ENCODE results near the gene BCL11B. TPM values are rescaled to one million over a fixed set of nuclear protein-coding genes. Genes with fewer than 3 reads are reported as not detected.

The BCL11B gene
- total and polyA plus RNA-seq, 12 donors = 0.03 to 1.9 (median 0.11) TPM; not detected in 2

DNA sequence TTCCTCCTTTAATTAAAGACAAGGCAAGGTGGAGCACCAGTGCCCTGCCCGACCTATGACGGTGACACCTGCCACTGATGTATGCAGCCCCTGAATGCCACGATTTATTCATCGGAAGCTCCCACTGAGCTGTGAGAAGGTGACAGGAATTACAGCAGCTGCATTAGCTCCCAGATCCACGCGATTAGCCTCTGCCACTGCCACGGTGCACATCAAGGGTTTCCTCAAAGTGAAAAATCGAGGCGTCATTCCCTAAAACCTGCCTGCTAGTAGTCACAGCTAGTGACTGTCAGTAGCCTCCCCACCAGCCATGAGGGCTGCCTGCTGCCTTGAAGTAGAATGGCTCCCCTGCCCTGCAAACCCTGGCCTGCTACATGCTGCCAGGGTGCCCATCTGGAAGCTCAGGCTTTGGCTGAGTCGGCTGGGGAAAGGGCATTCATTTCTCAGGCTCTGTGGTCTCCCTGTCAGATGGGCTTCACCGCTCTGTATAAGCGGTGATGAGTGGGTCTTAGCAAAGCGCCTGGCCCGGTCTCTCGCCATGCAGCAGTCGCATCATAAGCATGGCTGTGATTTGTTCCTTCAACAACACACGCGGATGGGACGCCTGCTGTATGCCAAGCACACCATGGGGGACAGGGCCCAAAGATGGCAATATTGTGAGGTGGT lies 8.2 kb upstream of the BCL11B start:
- Histone ChIP-seq H3K27ac (no peak overlapping the region), H3K4me1 (no peaks in the 10 kb centered on the region), H3K36me3 (no peaks in the 10 kb centered on the region), H3K9me3 (no peaks in the 10 kb centered on the region), H3K4me3 (no peak overlapping the region), H3K27me3 (peaks cover 0 to 68% (median 56%) of the 10 kb centered on the region in 7 donors)
- DNase-seq = no peak
- no peak for ATAC-seq
- TF ChIP-seq, protein P1, sequence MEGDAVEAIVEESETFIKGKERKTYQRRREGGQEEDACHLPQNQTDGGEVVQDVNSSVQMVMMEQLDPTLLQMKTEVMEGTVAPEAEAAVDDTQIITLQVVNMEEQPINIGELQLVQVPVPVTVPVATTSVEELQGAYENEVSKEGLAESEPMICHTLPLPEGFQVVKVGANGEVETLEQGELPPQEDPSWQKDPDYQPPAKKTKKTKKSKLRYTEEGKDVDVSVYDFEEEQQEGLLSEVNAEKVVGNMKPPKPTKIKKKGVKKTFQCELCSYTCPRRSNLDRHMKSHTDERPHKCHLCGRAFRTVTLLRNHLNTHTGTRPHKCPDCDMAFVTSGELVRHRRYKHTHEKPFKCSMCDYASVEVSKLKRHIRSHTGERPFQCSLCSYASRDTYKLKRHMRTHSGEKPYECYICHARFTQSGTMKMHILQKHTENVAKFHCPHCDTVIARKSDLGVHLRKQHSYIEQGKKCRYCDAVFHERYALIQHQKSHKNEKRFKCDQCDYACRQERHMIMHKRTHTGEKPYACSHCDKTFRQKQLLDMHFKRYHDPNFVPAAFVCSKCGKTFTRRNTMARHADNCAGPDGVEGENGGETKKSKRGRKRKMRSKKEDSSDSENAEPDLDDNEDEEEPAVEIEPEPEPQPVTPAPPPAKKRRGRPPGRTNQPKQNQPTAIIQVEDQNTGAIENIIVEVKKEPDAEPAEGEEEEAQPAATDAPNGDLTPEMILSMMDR (IDR thresholded peaks at IDR 0.05) = no peak
- intact Hi-C loops (cut with DNase I) = no loop called here
- 84 to 85% methylated on average over 19 of the region's 19 CpGs for WGBS, 2 donors

DNA sequence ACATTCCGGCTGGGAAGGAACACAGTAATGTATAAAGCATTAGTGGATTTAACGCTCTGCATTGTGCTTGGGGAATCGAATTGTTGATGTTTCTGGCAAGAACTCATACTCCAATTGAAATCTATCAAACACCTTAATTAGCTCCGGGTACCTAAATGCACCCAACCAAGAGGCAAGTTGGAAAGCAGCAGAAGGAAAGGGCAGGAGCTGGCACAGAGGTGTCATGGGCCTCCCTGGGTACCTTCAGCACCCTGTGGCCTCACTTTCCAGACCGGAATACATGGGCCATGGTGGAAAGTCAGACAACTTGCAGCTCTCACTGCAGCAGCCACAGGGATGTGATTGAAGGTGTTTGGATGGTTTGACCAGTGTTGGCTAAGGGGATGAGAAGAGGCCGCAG lies 6.8 kb upstream of the BCL11B start:
- 76 to 80% methylated on average over 6 of the region's 6 CpGs for WGBS, 2 donors
- peaks cover 0 to 11% (median 5%) of the 10 kb centered on the region in 9 donors for H3K4me1 ChIP-seq
- no peak overlapping the region for H3K4me3 ChIP-seq
- H3K27me3 ChIP-seq = peaks cover under 1 to 68% (median 58%) of the 10 kb centered on the region in 7 donors
- intact Hi-C loops (cut with DNase I) = no loop called here
- no peaks in the 10 kb centered on the region for H3K9me3 ChIP-seq
- H3K27ac ChIP-seq = no peak overlapping the region
- H3K36me3 ChIP-seq = no peaks in the 10 kb centered on the region
- no peak for ATAC-seq
- TF ChIP-seq, protein P1 (IDR thresholded peaks at IDR 0.05) = no peak
- no peak for DNase-seq

DNA sequence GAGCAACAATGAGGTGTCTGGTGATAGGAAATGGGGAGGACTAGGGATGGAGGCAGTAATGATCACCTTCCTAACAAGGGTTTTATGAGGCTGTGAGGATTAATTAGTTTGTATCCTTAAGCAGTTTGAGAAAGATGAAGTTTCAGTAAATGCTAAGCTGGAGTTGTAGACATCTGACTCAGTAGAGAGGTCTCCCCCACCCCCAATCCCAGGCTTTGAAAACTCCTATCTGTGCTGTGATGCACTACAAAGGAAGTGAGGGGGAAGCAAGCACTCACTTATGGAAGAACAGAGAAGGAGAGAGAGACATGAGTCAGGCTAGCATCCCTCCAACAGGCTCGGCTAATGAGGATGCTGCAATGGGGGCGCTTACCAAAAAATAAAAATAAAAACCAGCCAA lies 5.5 kb upstream of the BCL11B start:
- 19 to 26% methylated on average over 2 of the region's 2 CpGs for WGBS, 2 donors
- ATAC-seq (no peak), DNase-seq (no peak)
- Histone ChIP-seq H3K27me3 (peaks cover 11 to 76% (median 66%) of the 10 kb centered on the region in 7 donors), H3K27ac (no peak overlapping the region), H3K36me3 (no peaks in the 10 kb centered on the region), H3K9me3 (no peaks in the 10 kb centered on the region), H3K4me1 (peaks cover 4 to 24% (median 17%) of the 10 kb centered on the region in 9 donors), H3K4me3 (no peak overlapping the region)
- TF ChIP-seq, protein P1 (IDR thresholded peaks at IDR 0.05) = no peak
- intact Hi-C loops (cut with DNase I) = no loop called here

DNA sequence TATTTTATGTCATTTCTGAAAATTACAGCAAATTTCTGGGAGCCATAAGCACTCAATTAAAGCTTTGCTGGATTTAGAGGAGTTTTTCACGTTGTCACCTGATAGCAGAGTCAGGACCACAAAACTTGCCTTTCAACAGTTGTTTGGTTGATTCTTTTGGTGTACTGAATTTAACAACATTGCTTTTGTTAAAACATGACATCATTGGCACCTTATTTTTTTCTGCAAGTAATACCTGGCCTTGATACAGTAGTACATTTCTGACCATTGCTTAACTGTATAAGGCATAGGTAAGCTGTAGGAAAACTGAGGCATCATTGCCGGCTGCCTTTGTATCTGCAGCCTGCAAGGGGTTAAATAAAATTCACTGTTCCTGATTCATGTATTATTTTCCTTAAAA lies 4.5 kb upstream of the BCL11B start:
- H3K27me3 ChIP-seq = peaks cover 17 to 87% (median 75%) of the 10 kb centered on the region in 7 donors

More for the DNA sequence above, 4.5 kb upstream of the BCL11B start:
- Histone ChIP-seq H3K27ac (no peak overlapping the region), H3K4me1 (peaks cover 4 to 34% (median 26%) of the 10 kb centered on the region in 9 donors), H3K36me3 (no peaks in the 10 kb centered on the region), H3K9me3 (no peaks in the 10 kb centered on the region), H3K4me3 (no peak overlapping the region)
- no peak for DNase-seq
- no peak for ATAC-seq
- TF ChIP-seq, protein P1 (IDR thresholded peaks at IDR 0.05) = no peak
- intact Hi-C loops (cut with DNase I) = no loop called here
- WGBS, 2 donors = 33 to 41% methylated on average over 2 of the region's 2 CpGs

All from heart right ventricle (tissue), 16 donors.